HUES64 (cell line): ENCODE results near the gene MROH2B.

Source experiments
- H3K27ac ChIP-seq: 2 replicates; pipeline ENCODE4 v1.7.0; 2013; ENCODE audit warnings: low read depth, low read length, inconsistent platforms
- H3K27me3 ChIP-seq: 2 replicates; pipeline ENCODE4 v1.6.1; 2013; ENCODE audit warnings: mild to moderate bottlenecking, low read length; ENCODE audit not compliant: insufficient read depth
- H3K36me3 ChIP-seq: 2 replicates; pipeline ENCODE4 v1.6.1; 2013; ENCODE audit warnings: mild to moderate bottlenecking, low read length; ENCODE audit not compliant: insufficient read depth
- H3K4me1 ChIP-seq: 2 replicates; pipeline ENCODE4 v1.6.1; 2013; ENCODE audit warnings: mild to moderate bottlenecking, low read length, moderate library complexity; ENCODE audit not compliant: insufficient read depth
- H3K4me3 ChIP-seq: 2 replicates; pipeline ENCODE4 v1.5.1; 2013; ENCODE audit warnings: mild to moderate bottlenecking, low read length, moderate library complexity
- H3K9ac ChIP-seq: 2 replicates; pipeline ENCODE4 v1.6.1; 2013; ENCODE audit warnings: mild to moderate bottlenecking, low read depth, low read length
- H3K9me3 ChIP-seq: 2 replicates; pipeline ENCODE4 v1.6.1; 2013; ENCODE audit warnings: low read depth, low read length; ENCODE audit not compliant: insufficient read depth
- whole genome bisulfite sequencing: fragments of 150-250, 120-280 bp; methylation state at CpG from one replicate; pipeline ENCODE4 v1.1.7; 2013; ENCODE audit warnings: missing lambda C conversion rate; 5-methylcytosine and 5-hydroxymethylcytosine counted together

MROH2B gene

DNA sequence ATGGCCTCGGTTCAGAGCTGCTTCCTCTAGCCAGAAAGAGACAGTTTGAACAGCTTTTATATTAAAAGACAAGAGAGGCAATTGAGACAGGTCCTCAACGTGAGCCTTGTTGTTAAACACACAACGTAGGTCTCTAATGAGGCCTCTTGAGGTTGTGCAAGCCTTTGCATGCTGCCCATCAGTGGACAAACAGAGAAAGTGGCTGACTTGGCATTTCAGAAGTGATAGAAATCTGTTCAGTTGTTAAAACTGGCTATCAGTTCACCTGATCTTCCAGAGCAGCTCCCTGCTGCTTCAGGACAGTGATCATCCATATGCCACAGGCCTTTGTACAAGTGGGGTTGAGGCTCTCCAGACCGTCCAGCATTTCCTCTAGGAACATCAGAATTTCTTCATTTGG lies 58.8 kb downstream of the MROH2B start:
- no peak overlapping the region for H3K27ac ChIP-seq
- no peaks in the 10 kb centered on the region for H3K27me3 ChIP-seq
- no peak overlapping the region for H3K4me3 ChIP-seq
- H3K9ac ChIP-seq = no peak overlapping the region
- H3K9me3 ChIP-seq = no peaks in the 10 kb centered on the region
- H3K36me3 ChIP-seq = no peaks in the 10 kb centered on the region
- 87% methylated on average over 4 of the region's 4 CpGs for WGBS
- H3K4me1 ChIP-seq = no peaks in the 10 kb centered on the region

DNA sequence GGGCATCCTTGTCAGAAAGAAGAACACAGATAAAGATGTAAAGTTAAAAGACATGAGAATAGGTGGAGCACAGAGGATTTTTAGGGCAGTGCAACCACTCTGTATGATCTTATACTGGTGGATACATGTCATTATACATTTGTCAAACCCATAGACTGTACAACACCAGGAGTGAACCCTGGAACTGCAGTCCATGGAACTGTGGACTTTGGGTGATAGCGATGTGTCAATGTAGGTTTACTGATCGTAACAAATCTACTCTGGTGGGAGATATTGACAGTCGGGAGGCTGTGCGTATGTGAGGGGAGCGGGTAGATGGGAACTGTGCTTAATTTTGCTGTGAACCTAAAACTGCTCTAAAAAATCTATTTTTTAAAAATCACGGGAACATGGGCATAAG lies 60.6 kb downstream of the MROH2B start:
- Histone ChIP-seq H3K36me3 (no peaks in the 10 kb centered on the region), H3K9ac (no peak overlapping the region), H3K4me3 (no peak overlapping the region), H3K4me1 (no peaks in the 10 kb centered on the region), H3K9me3 (no peaks in the 10 kb centered on the region), H3K27me3 (no peaks in the 10 kb centered on the region), H3K27ac (no peak overlapping the region)
- WGBS = 97% methylated on average over 6 of the region's 6 CpGs

DNA sequence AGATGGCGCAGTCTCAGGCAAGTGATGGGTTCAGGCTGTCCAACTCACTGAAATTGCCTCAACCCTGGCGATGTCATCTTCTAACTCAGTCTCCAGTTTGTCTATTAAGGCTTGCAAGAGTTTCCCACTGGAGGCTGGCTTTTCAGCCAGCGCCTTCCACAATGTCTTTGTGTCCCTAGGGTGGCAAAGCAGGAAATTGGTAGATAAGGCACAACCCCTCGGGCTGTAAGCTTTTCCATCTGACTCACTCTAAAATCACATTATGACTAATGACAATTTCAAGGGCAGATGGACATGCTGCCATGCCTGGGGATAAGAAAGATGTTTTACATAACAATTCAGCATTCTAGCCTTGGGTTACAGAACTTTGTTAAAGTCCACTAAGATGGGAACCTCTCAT lies 61.9 kb downstream of the MROH2B start:
- Histone ChIP-seq H3K4me3 (no peak overlapping the region), H3K36me3 (no peaks in the 10 kb centered on the region), H3K4me1 (no peaks in the 10 kb centered on the region), H3K9ac (no peak overlapping the region), H3K27ac (no peak overlapping the region), H3K9me3 (no peaks in the 10 kb centered on the region), H3K27me3 (no peaks in the 10 kb centered on the region)
- WGBS = 87% methylated on average over 4 of the region's 4 CpGs

DNA sequence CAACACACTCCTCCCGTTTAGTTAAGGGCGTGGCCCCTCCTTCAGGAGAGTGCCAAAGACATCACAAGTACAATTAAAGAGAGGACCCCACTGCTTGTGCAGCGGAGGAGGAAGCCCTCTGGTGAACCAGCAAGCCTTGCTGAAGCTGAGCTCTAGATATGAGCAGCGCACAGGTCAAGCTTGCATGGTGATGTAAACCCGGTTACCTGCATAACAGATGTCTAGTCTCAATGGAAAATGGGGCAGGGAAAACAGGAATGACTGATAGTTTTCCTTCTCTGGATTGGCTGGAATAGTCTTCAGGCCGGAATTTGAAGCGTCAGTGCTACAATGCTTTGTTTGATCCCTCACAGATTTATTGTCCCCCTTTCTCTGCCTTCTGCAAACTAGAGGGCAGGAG lies 66.2 kb downstream of the MROH2B start:
- WGBS = 94% methylated on average over 7 of the region's 7 CpGs
- Histone ChIP-seq H3K4me3 (no peak overlapping the region), H3K36me3 (no peaks in the 10 kb centered on the region), H3K9me3 (no peaks in the 10 kb centered on the region), H3K4me1 (no peaks in the 10 kb centered on the region), H3K27ac (no peak overlapping the region), H3K27me3 (no peaks in the 10 kb centered on the region), H3K9ac (no peak overlapping the region)

DNA sequence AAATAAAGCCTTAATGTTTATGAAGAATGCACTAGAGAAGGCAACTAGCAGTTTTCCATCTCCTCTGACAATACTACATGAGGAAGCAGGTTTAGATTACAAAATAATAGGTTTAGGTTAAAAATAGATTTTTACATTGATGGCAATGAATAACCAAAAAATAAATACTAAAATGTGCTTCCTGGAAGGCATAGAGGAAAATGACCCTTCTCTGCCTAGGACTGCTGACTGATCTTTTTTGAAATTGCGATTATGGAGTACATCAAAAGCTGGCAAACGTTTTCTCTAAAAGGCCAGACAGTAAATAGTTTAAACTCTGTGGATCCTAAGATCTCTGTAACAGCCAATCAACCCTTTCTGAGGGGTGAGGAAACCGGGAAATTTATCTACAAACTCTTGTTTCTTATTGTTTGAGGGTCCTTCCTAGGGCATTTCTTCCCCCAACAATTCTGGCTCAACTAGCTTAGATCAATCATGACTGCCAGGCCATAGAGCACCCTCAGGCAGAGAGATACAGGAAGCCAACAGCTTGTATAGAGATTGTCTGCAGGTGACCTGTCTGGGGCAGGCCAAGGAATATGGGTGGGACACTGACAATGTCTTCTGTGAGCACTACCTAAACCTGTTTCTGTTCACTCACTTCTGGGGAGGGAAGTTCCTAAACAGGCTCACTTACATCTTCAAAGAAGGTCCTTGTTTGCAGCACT lies 67.3 kb downstream of the MROH2B start:
- 98% methylated on average over 3 of the region's 3 CpGs for WGBS
- Histone ChIP-seq H3K4me1 (no peaks in the 10 kb centered on the region), H3K9me3 (no peaks in the 10 kb centered on the region), H3K4me3 (no peak overlapping the region), H3K27ac (no peak overlapping the region), H3K9ac (no peak overlapping the region), H3K27me3 (no peaks in the 10 kb centered on the region), H3K36me3 (no peaks in the 10 kb centered on the region)

DNA sequence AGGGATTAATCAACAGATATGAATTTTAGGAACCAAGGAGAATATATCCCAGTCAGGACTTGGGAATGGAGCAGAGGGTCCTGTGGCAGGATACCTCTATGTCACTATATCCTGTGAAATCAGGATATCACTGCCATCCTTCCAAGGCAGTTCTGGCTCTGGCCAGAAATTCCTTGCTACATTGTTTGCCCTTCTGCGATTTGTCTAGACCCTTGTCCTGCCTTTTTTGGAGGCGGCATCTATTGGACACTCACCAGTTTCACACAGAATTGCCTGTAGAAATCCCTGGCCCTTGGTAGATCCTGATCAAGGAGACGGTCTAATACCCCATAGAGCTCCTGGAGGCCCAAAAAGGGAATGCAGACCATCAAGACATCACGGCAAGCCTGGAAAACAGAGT lies 71.2 kb downstream of the MROH2B start:
- H3K9me3 ChIP-seq = no peaks in the 10 kb centered on the region
- no peaks in the 10 kb centered on the region for H3K27me3 ChIP-seq
- WGBS = 97% methylated on average over 4 of the region's 4 CpGs
- H3K27ac ChIP-seq = no peak overlapping the region
- H3K9ac ChIP-seq = no peak overlapping the region
- no peak overlapping the region for H3K4me3 ChIP-seq
- H3K4me1 ChIP-seq = no peaks in the 10 kb centered on the region
- H3K36me3 ChIP-seq = no peaks in the 10 kb centered on the region

DNA sequence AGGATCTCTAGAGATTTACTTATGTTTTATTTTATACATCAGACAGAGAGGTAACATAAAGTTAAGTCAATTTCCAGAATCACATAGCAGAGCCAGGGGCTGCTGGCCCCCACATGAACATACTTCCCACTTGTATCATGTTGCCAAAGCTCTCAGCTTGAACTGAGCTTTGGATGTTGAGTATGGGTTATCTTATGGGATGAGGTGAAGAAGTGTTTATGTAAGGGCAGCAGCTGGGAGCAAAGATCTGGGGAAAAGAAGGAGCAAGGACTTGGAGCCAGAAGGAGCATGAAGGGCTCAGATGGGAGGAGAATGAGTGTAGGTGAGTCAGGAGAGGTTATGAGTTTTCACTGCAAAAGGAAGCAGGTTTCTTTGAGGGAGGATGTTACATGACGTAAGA lies 72.0 kb downstream of the MROH2B start:
- H3K9ac ChIP-seq = no peak overlapping the region
- no peak overlapping the region for H3K4me3 ChIP-seq
- H3K9me3 ChIP-seq = no peaks in the 10 kb centered on the region
- H3K4me1 ChIP-seq = no peaks in the 10 kb centered on the region
- H3K27ac ChIP-seq = no peak overlapping the region
- H3K27me3 ChIP-seq = no peaks in the 10 kb centered on the region
- 100% methylated on average over 1 of the region's 1 CpG for whole genome bisulfite sequencing
- H3K36me3 ChIP-seq = no peaks in the 10 kb centered on the region

DNA sequence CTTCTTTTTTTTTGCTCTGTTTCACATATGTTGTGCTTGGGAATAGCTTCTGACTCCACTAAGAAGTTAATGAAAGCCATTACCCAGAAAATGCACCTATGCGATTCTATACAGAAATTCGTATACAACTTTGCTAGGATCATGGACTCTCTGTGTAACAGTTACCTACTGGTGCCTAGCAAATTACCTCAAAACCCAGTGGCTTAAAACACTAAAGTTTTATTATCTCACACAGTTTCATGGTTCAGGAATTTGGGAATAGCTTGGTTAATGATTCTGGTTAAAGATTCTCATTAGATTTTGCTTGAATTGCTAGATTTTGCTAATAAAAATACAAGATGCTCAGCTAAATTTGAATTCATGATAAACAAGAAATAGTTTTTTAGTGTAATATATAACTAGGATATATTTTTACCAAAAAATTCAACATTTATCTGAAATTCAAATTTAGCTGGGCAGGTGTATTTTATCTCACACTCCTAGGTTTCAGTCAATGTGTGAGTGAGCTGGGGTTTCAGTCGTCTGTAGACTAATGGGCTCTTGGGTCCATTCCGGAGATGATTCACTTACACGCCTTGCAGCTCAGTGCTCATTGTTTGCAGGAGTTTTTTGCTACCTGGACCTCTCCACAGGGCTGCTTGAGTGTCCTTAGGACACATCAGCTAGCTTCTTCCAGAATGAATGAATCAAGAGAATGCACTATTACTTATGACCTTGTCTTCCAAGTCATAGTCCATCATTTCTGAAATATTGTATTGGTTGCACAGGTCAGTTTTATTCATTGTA lies 75.1 kb downstream of the MROH2B start:
- Histone ChIP-seq H3K36me3 (no peaks in the 10 kb centered on the region), H3K27me3 (no peaks in the 10 kb centered on the region), H3K9me3 (no peaks in the 10 kb centered on the region), H3K9ac (no peak overlapping the region), H3K4me1 (no peaks in the 10 kb centered on the region), H3K4me3 (no peak overlapping the region), H3K27ac (no peak overlapping the region)
- WGBS = 91% methylated on average over 5 of the region's 5 CpGs

DNA sequence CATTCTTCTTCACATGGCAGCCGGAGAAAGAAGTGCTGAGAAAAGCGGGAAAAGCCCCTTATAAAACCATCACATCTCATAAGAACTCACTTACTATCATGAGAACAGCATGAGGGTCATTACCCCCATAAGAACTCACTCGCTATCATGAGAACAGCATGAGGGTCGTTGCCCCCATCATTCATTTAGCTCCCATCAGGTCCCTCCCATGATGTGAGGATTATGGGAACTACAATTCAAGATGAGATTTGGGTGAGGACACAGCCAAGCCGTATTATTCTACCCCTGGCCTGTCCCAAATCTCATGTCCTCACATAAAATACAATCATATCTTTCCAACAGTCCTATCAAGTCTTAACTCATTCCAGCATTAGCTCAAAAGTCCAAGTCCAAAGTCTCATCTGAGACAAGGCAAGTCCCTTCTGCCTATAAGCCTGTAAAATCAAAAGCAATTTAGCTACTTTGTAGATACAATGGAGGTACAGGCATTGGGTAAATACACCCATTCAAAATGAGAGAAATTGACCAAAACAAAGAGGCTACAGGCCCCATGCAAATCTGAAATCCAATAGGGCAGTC lies 79.1 kb downstream of the MROH2B start:
- Histone ChIP-seq H3K4me1 (no peaks in the 10 kb centered on the region), H3K27me3 (no peaks in the 10 kb centered on the region), H3K27ac (no peak overlapping the region), H3K9ac (no peak overlapping the region), H3K36me3 (no peaks in the 10 kb centered on the region), H3K4me3 (no peak overlapping the region), H3K9me3 (no peaks in the 10 kb centered on the region)
- 76% methylated on average over 5 of the region's 5 CpGs for WGBS

DNA sequence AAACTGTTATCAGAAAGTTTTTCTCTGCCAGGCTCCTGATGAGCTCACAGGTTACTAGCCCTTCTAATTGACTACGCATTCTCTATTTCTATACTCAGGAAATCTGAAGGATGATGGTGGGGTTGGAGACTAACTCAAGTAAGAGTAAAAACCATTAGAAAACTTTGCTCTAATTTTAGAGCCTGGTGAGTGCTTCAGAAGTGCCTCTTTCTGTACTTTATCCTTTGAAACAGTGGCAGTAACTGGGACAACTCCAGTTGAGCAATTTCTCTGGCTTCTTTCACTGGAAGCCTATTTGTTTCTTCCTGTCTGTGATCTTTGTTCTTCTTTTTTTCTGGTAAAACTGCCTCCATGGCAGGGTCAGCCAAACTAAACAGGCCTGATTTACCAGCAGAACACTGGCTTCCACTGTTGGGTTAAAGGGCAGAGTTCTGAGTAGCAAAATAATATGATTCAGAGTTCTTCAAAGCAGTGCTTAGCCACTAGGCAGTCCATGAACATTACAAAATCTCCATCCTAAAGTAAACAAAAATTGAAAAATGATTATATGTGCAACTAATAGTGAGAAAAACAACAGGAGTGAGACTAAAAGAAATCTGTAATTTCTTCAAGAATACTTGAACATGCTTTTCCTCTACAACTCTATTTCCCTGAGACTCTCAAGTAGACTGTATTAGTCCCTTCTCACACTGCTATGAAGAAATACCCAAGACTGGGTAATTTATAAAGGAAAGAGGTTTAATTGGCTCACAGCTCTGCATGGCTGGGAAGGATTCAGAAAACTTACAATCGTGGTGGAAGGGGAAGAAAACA lies 79.8 kb downstream of the MROH2B start:
- Histone ChIP-seq H3K9me3 (no peaks in the 10 kb centered on the region), H3K27me3 (no peaks in the 10 kb centered on the region), H3K27ac (no peak overlapping the region), H3K36me3 (no peaks in the 10 kb centered on the region), H3K9ac (no peak overlapping the region), H3K4me1 (no peaks in the 10 kb centered on the region), H3K4me3 (no peak overlapping the region)
- 91% methylated on average over 1 of the region's 2 CpGs for WGBS
